Adipocyte (in vitro differentiated cells): ENCODE results near the gene FAM117A.
A peak's percentile ranks its signal among the peaks of the same experiment; 100 is the strongest.
"Not testable (repeated sequence)": the region's sequence is repeated elsewhere in the genome, so short reads cannot be mapped to it uniquely, and the experiment has no call there.

Source experiments
- DNase-seq: peaks from one replicate; pipeline ENCODE4 v3.0.0-alpha.2; 2015; ENCODE audit warnings: low read depth
- H3K27me3 ChIP-seq: replicated peaks from 2 replicates; pipeline ENCODE4 v1.7.0; 2013; ENCODE audit warnings: mild to moderate bottlenecking, low read length, moderate library complexity; ENCODE audit not compliant: control insufficient read depth, insufficient read depth
- H3K36me3 ChIP-seq: 2 replicates; pipeline ENCODE4 v1.7.0; 2013; ENCODE audit warnings: low read length, mild to moderate bottlenecking, moderate library complexity; ENCODE audit not compliant: control insufficient read depth, insufficient read depth, severe bottlenecking
- H3K4me1 ChIP-seq: 2 replicates; pipeline ENCODE4 v1.7.0; 2013; ENCODE audit warnings: mild to moderate bottlenecking, low read length, moderate library complexity; ENCODE audit not compliant: control insufficient read depth, insufficient read depth
- H3K4me3 ChIP-seq: 2 replicates; pipeline ENCODE4 v1.7.0; 2013; ENCODE audit warnings: mild to moderate bottlenecking, low read length, moderate library complexity
- H3K9ac ChIP-seq: 2 replicates; pipeline ENCODE4 v1.7.0; 2013; ENCODE audit warnings: mild to moderate bottlenecking, low read length, moderate library complexity
- H3K9me3 ChIP-seq: 2 replicates; pipeline ENCODE4 v1.7.0; 2013; ENCODE audit warnings: mild to moderate bottlenecking, low read length, moderate library complexity; ENCODE audit not compliant: control insufficient read depth

FAM117A gene

DNA sequence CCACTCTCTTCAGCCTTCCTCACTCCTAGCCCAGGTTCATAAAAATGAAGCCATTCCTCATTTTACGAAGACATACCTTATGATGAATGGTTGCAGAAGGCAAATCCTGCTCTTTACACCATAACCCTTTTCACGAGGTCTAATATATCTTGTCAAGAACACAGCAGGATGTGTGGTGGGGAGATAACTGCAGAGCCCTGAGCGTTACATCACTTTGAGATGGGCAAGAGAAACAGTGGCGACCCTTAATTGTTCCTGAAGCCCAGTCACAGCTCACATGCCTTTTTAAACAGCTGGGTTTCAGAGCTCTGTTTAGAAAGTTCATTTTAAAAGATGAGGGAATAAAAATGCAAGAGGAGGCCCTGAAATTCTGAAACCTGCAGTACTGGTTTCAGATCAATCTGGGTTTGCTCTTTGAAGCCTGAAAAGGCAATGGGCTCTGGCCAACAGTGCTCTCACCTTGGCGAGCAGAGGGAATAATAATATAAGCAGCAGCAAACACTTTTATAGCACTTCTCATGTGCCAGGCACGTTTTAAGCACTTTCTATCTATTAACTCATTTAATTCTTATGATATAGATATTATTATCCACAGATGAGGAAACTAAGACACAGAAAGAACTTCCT, 2.9 kb downstream of the FAM117A start:
- Histone ChIP-seq H3K36me3 (no peaks in the 10 kb centered on the region), H3K27me3 (peaks cover under 1% of the 10 kb centered on the region), H3K9me3 (no peaks in the 10 kb centered on the region), H3K9ac (no peak overlapping the region), H3K4me3 (no peak overlapping the region), H3K4me1 (peaks cover 19% of the 10 kb centered on the region)
- DNase-seq, result no peak

DNA sequence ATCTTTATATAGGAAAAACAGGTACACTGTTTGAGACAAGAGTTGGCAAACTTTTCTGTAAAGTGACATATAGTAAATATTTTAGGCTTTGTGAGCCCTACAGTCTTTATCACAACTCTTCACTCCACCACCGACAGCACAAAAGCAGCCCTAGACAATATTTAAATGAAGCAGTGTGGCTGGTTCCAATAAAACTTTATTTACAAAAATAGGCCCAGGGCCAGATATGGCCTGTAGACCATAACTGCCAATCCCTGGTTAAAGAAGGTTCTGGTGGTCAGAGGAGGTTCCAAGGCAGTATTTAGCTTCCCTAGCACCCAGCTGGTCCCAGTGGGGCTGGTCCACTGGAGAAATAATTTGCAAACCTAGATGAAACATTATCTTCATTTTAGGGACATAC, 3.6 kb downstream of the FAM117A start:
- no peak for DNase-seq
- Histone ChIP-seq H3K4me3 (no peak overlapping the region), H3K36me3 (no peaks in the 10 kb centered on the region), H3K27me3 (no peaks in the 10 kb centered on the region), H3K9ac (no peak overlapping the region), H3K9me3 (no peaks in the 10 kb centered on the region), H3K4me1 (peaks cover 19% of the 10 kb centered on the region)

DNA sequence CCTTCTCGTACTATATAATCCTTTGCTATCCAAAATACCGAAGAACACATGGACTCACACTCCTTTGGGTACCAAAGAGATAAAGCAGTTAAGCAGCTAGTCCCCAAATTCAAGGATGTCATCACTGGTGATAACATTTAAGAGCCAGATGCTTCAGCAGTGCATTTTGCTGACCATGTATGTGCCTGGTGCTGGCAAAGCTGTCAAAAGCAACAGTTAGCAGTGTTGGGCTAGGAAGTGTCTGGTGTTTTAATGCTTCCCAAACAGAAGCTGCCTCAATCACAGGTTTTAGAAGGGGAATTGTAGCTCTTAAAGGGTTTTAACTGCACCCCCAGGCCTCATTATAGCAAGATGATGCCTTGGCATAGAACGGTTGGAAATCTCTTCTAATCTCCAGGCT, 4.7 kb downstream of the FAM117A start:
- no peak overlapping the region for H3K9ac ChIP-seq
- no peak for DNase-seq
- H3K9me3 ChIP-seq, result no peaks in the 10 kb centered on the region
- no peaks in the 10 kb centered on the region for H3K27me3 ChIP-seq
- H3K4me3 ChIP-seq, result no peak overlapping the region
- H3K4me1 ChIP-seq, result peaks cover 13% of the 10 kb centered on the region
- no peaks in the 10 kb centered on the region for H3K36me3 ChIP-seq

DNA sequence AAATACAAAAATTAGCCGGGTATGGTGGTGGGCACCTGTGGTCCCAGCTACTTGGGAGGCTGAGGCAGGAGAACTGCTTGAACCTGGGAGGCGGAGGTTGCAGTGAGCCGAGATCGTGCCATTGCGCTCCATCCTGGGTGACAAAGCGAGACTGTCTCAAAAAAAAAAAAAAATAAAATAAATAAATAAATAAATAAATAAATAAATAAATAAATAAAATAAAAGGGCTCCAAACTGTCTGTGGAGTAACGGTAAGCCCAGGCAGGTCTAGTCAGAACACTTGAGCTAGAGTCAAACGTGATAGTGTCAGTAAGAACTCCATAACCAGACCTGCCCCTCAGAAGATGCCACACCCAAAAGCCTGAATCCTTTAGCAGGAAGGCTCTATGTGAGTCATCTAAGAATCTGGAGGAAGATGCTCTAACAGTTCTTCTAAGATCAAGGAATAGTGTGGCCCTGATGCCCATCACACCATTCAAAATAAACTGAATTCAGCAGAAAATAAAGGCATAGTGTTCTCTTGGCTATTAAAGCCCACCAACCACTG, 5.4 kb downstream of the FAM117A start:
- not testable (repeated sequence) for H3K9ac ChIP-seq, H3K36me3 ChIP-seq, H3K4me3 ChIP-seq, H3K9me3 ChIP-seq, H3K27me3 ChIP-seq
- peak; percentile 12 for DNase-seq
- H3K4me1 ChIP-seq, result peaks cover 15% of the 10 kb centered on the region

DNA sequence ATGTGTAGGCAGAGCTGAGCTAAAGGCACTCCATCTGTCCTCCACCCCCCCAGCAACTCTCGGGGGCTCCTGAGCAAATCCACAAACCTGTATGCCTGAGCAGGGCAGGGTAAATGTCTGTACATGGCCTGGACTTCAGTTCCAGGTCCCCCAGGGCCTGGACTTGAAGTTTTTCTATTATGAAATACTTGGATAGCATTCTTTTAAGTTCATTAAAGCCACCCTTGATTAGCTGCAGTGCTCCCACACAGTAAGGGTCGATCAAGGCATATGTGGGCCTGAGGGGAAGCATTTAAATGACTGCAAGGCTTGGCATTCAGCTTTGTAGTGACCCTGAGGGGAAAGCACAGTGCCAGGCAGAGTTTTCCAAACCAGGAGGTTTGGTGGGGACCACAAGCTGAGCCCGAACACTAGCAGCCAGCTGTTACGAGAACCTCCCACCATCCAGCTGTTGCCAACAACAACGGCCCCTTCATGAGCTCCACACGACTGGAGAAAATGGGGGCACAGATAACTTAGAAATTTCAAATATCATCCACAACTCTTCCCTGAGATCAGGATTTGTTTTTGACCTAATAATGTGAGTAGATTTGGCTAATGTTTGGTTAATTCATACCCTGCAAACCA, 6.7 kb downstream of the FAM117A start:
- no peak overlapping the region for H3K4me3 ChIP-seq
- H3K36me3 ChIP-seq, result no peaks in the 10 kb centered on the region
- DNase-seq, result no peak
- no peaks in the 10 kb centered on the region for H3K27me3 ChIP-seq
- peak overlapping the region; percentile 19 for H3K9ac ChIP-seq
- peaks cover 9% of the 10 kb centered on the region for H3K4me1 ChIP-seq
- no peaks in the 10 kb centered on the region for H3K9me3 ChIP-seq

DNA sequence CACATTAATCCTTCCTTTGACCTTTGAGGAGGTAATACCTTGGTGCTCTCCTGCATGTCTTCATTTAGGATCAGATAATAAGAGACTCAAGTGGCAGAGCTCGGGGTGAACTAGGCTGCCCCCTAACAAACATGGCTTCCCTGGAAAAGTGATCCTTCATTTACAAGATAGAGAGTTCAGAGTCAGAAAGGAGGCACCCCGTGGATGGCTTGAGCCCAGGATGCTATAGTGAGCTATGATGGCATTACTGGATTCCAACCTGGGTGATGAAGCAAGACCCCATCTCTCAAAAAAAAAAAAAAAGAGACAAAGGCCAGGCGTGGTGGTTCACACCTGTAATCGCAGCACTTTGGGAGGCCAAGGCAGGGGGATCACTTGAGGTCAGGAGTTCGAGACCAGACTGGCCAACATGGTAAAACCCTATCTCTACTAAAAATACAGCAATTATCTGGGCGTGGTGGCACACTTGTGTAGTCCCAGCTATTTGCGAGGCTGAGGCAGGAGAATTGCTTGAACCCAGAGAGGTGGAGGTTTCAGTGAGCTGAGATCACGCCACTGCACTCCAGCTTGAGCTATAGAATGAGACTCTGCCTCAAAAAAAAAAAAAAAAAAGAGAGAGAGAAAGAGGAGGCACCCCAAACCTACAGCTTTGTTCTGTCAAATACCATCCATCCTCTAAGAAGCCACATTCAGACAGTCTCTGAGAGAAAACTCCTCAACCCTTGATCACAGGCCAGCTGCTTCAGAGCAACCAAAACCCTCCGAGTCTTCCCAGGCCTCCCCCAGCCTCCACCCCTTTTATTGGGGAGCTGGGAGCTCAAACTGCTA, 7.4 kb downstream of the FAM117A start:
- H3K4me1 ChIP-seq, result peaks cover 9% of the 10 kb centered on the region
- no peak for DNase-seq
- no peak overlapping the region for H3K4me3 ChIP-seq
- no peaks in the 10 kb centered on the region for H3K9me3 ChIP-seq
- H3K27me3 ChIP-seq, result no peaks in the 10 kb centered on the region
- no peaks in the 10 kb centered on the region for H3K36me3 ChIP-seq
- peak overlapping the region; percentile 19 for H3K9ac ChIP-seq

DNA sequence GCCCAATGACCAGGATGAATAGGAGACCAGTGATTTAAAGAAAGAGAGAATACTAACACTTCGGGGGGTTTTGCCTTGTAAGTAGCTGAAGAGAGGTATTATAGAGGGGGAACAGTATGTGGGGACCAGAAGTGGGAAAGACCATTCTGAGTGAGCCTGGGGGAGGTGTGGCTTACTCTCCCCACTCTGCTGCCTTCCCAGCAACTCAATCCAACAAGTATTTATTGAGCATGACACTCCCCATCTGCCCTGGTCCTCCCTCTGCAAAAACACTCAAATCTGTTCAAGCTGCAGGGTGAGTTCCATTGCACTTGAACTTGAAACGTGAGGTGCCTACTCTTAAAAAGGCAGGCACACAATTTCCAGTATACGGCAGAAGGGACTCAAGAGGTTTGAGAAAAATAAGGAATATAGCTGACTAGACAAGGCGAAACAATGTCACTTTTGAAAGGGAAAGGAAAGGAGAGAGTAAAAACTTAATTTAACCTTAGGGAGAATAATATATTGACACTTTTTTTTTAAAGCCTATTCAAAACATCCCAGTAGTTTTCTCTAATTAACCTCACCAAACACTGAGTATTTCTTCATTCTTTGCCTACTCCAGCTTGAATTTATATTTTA, 8.2 kb downstream of the FAM117A start:
- Histone ChIP-seq H3K9ac (no peak overlapping the region), H3K27me3 (no peaks in the 10 kb centered on the region), H3K9me3 (no peaks in the 10 kb centered on the region), H3K36me3 (no peaks in the 10 kb centered on the region), H3K4me1 (peaks cover 9% of the 10 kb centered on the region), H3K4me3 (no peak overlapping the region)
- no peak for DNase-seq

DNA sequence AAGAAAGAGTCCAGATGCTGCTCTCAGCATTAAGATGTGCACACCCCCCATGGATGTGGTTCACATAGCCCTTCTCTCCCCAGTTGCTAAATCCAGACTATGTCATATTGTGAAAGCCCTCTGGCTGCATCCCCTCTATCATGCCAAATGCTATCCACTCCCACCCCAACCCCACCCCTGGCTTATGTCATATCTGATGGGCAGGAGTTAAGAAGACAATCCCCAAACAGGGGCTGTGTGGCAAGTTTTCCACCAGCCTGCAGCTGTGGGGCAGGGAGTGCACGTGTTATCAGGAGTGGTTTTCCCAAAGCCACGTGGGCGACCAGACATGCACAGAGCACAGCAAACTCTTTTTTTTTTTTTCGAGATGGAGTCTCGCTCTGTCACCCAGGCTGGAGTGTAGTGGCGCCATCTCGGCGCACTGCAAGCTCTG, 10.0 kb downstream of the FAM117A start:
- DNase-seq, result no peak
- no peaks in the 10 kb centered on the region for H3K27me3 ChIP-seq
- no peak overlapping the region for H3K4me3 ChIP-seq
- H3K4me1 ChIP-seq, result peaks cover 9% of the 10 kb centered on the region
- H3K9me3 ChIP-seq, result no peaks in the 10 kb centered on the region
- H3K9ac ChIP-seq, result no peak overlapping the region
- no peaks in the 10 kb centered on the region for H3K36me3 ChIP-seq

DNA sequence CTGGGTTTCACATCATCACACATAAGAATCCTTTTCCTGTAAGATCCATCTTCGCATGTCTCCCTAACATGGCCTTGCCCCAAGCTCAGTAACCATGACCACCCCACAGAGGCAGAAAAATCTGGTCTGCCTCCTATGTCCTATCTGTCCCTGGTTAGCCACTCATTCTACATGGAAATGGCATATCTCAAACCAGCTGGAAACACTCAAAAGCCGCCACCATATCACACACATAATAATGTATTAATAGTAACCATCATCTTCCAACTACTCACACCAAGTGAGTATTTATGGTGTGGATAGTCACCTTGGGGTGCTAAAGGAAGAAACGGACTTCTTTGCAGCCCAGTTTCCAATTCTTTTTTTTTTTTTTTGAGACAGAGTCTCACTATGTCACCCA, 11.4 kb downstream of the FAM117A start:
- no peaks in the 10 kb centered on the region for H3K9me3 ChIP-seq
- H3K4me3 ChIP-seq, result no peak overlapping the region
- DNase-seq, result no peak

DNA sequence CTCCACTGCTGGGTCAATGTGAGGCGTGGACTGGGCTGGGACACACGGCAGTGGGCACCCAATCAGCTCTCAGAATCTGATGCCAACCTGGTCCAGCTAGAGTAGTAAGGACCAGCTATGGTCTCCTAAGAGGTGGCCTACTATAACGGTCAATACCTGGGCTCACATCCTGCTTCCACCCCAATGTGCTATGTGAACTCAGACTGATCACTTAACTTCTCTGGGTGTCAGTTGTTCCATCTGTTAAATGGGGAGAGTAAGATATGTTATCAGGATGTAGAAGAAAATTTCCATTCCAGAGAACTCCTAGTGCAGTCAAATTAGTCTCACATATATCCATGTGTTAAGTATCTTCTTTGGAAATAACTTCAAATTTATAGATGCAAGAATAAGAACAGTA, 14.2 kb downstream of the FAM117A start:
- Histone ChIP-seq H3K9me3 (no peaks in the 10 kb centered on the region), H3K9ac (no peak overlapping the region), H3K4me3 (no peak overlapping the region), H3K27me3 (no peaks in the 10 kb centered on the region), H3K4me1 (peaks cover 7% of the 10 kb centered on the region), H3K36me3 (no peaks in the 10 kb centered on the region)
- DNase-seq, result no peak

More for the DNA sequence above, 11.4 kb downstream of the FAM117A start:
- Histone ChIP-seq H3K36me3 (no peaks in the 10 kb centered on the region), H3K27me3 (no peaks in the 10 kb centered on the region), H3K4me1 (peaks cover 9% of the 10 kb centered on the region), H3K9ac (no peak overlapping the region)

DNA sequence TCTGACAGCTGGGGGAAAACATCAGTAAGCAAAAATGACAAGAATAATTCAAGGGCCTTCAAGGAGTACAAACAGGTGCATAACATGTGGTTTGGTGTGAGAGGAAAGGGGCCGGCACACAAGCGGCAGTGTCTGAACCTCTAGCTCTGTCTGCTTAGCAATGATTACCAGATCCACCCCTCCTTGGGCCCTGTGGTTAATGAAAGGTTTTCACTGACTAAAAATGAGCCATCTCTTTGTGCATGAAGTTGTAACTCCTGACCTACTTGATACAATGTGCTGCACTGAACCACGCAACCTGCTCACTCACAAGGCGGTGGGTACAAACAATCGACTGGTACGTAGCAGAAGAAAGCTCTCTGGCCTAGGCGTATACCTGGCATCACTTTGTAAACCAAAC, 15.1 kb downstream of the FAM117A start:
- Histone ChIP-seq H3K4me1 (peaks cover 7% of the 10 kb centered on the region), H3K27me3 (no peaks in the 10 kb centered on the region), H3K9me3 (no peaks in the 10 kb centered on the region), H3K36me3 (no peaks in the 10 kb centered on the region), H3K9ac (no peak overlapping the region), H3K4me3 (no peak overlapping the region)
- no peak for DNase-seq
